Liver (tissue), 9 donors: ENCODE measurements around the gene AATF. TPM values are rescaled to one million over a fixed set of nuclear protein-coding genes. Genes with fewer than 3 reads are reported as not detected.
A peak's percentile ranks its signal among the peaks of the same experiment; 100 is the strongest.

Source experiments
- DNase-seq: peaks from one replicate; pipeline ENCODE4 v3.0.0-alpha.2; 2017; ENCODE audit warnings: low spot score
- H3K27ac ChIP-seq, 2 donors: one replicate each; pipeline ENCODE4 v1.7.0; 2013; ENCODE audit warnings: inconsistent platforms in 2 of 2, low read length in 2 of 2, control low read depth in 1 of 2, low read depth in 1 of 2, mild to moderate bottlenecking in 1 of 2
- H3K27me3 ChIP-seq, 4 donors: one replicate each; pipeline versions ENCODE4 v1.6.1 to v1.7.0; 2013; ENCODE audit warnings: low read length in 3 of 4, inconsistent platforms in 1 of 4, mild to moderate bottlenecking in 1 of 4, moderate library complexity in 1 of 4; ENCODE audit not compliant: control insufficient read depth in 4 of 4, insufficient read depth in 4 of 4
- H3K36me3 ChIP-seq, 4 donors: one replicate each; pipeline versions ENCODE4 v1.6.1 to v1.7.0; 2013; ENCODE audit warnings: low read length in 3 of 4, mild to moderate bottlenecking in 3 of 4, low read depth in 1 of 4, moderate library complexity in 1 of 4; ENCODE audit not compliant: control insufficient read depth in 4 of 4, insufficient read depth in 3 of 4
- H3K4me1 ChIP-seq, 4 donors: one replicate each; pipeline versions ENCODE4 v1.6.1 to v1.7.0; 2013; ENCODE audit warnings: low read length in 3 of 4, mild to moderate bottlenecking in 3 of 4, moderate library complexity in 1 of 4; ENCODE audit not compliant: control insufficient read depth in 4 of 4, insufficient read depth in 4 of 4
- H3K4me3 ChIP-seq, 3 donors: one replicate each; pipeline versions ENCODE4 v1.6.1 to v1.7.0; 2013; ENCODE audit warnings: low read length in 3 of 3, control low read depth in 1 of 3, low read depth in 1 of 3, mild to moderate bottlenecking in 1 of 3
- H3K9ac ChIP-seq, 2 donors: one replicate each; pipeline ENCODE4 v1.7.0; 2013; ENCODE audit warnings: low read length in 2 of 2, mild to moderate bottlenecking in 2 of 2, moderate library complexity in 2 of 2, control low read depth in 1 of 2, low read depth in 1 of 2
- H3K9me3 ChIP-seq, 4 donors: one replicate each; pipeline versions ENCODE4 v1.6.1 to v1.7.0; 2013; ENCODE audit warnings: low read length in 3 of 4; ENCODE audit not compliant: control insufficient read depth in 4 of 4
- CTCF ChIP-seq: fragments of 150-350 bp; IDR thresholded peaks from 2 replicates; pipeline ENCODE4 v1.5.1; 2017; ENCODE audit warnings: improper control_type of control experiment, low read depth, low read length; ENCODE audit not compliant: missing input control
- EGR1 ChIP-seq, 2 donors: IDR thresholded peaks; 2 replicates each; pipeline ENCODE4 v1.6.1; 2016 to 2018; ENCODE audit warnings: antibody characterized with exemption in 2 of 2, low read depth in 2 of 2
- FOXA1 ChIP-seq: IDR thresholded peaks from 2 replicates; pipeline ENCODE4 v1.6.1; 2016; ENCODE audit warnings: antibody characterized with exemption
- FOXA2 ChIP-seq: IDR thresholded peaks from 2 replicates; pipeline ENCODE4 v1.6.1; 2016; ENCODE audit warnings: antibody characterized with exemption
- GABPA ChIP-seq, 2 donors: IDR thresholded peaks in 1 of 2; conservative IDR thresholded peaks in 1 of 2; 2 replicates each; pipeline ENCODE4 v1.6.1; 2016; ENCODE audit warnings: antibody characterized with exemption in 2 of 2, mild to moderate bottlenecking in 1 of 2, moderate library complexity in 1 of 2
- HNF4A ChIP-seq, 2 donors: conservative IDR thresholded peaks; 2 replicates each; pipeline ENCODE4 v1.6.1; 2016; ENCODE audit warnings: antibody characterized with exemption in 2 of 2, mild to moderate bottlenecking in 2 of 2
- HNF4G ChIP-seq: IDR thresholded peaks from 2 replicates; pipeline ENCODE4 v1.6.1; 2016; ENCODE audit warnings: antibody characterized with exemption
- JUND ChIP-seq, 2 donors: IDR thresholded peaks; 2 replicates each; pipeline ENCODE4 v1.6.1; 2016; ENCODE audit warnings: antibody characterized with exemption in 2 of 2
- NR2F2 ChIP-seq: IDR thresholded peaks from 2 replicates; pipeline ENCODE4 v1.6.1; 2016; ENCODE audit warnings: antibody characterized with exemption
- REST ChIP-seq: IDR thresholded peaks from 2 replicates; pipeline ENCODE4 v1.6.1; 2016; ENCODE audit warnings: antibody characterized with exemption, mild to moderate bottlenecking
- SP1 ChIP-seq: IDR thresholded peaks from 2 replicates; pipeline ENCODE4 v1.6.1; 2018; ENCODE audit warnings: antibody characterized with exemption, mild to moderate bottlenecking
- TAF1 ChIP-seq: conservative IDR thresholded peaks from 2 replicates; pipeline ENCODE4 v1.6.1; 2016; ENCODE audit warnings: antibody characterized with exemption, mild to moderate bottlenecking
- YY1 ChIP-seq: IDR thresholded peaks from 2 replicates; pipeline ENCODE4 v1.6.1; 2016; ENCODE audit warnings: antibody characterized with exemption, mild to moderate bottlenecking
- WGBS: extraction: QIAGEN DNeasy Blood & Tissue Kit; methylation state at CpG from one replicate; pipeline ENCODE4 v1.1.7; 2013; 5-methylcytosine and 5-hydroxymethylcytosine counted together
- polyA plus RNA-seq, 2 donors: library from polyadenylated mRNA; stranded (reverse) in 1 of 2; unstranded in 1 of 2; fragments of 200-250 nt in 1 of 2; fragments of >200 nt in 1 of 2; fragmentation: Nextera tagmentation in 1 of 2; extraction: Ambion mirVana in 1 of 2; gene quantifications; one replicate each; pipeline versions ENCODE4 v1.2.1 to v1.2.3, GENCODE V29; 2013 to 2015
- total RNA-seq, 2 donors: library from RNA; depleted of rRNA; stranded (reverse); fragments of >200 nt; gene quantifications; one replicate each; pipeline ENCODE4 v1.2.3, GENCODE V29; 2014
- donor health status: healthy.
- donor health status: healthy.
- donor health status: healthy.
- donor health status: healthy.
- donor health status: healthy.

AATF gene
- total and polyA plus RNA-seq, 4 donors, result 10.8 to 16.9 (median 13.4) TPM

GRCh38 chr17:37017404-37017803, 68.7 kb downstream of the AATF start:
- peaks cover 0 to 2% (median 0%) of the 10 kb centered on the region in 4 donors for H3K36me3 ChIP-seq
- no peak for TF ChIP-seq TAF1
- no peaks in the 10 kb centered on the region for H3K9me3 ChIP-seq
- H3K27ac ChIP-seq, result no peak overlapping the region
- H3K4me1 ChIP-seq, result peaks cover 9 to 23% (median 16%) of the 10 kb centered on the region in 4 donors
- no peaks in the 10 kb centered on the region for H3K27me3 ChIP-seq
- no peak overlapping the region for H3K4me3 ChIP-seq
- no peak overlapping the region for H3K9ac ChIP-seq
- no peak for DNase-seq
- 70% methylated on average over 1 of the region's 1 CpG for WGBS

GRCh38 chr17:37019117-37019740, 70.5 kb downstream of the AATF start:
- H3K9me3 ChIP-seq, result no peaks in the 10 kb centered on the region
- peaks cover 0 to 4% (median 0%) of the 10 kb centered on the region in 4 donors for H3K36me3 ChIP-seq
- no peak for DNase-seq
- H3K9ac ChIP-seq, result no peak overlapping the region
- H3K4me3 ChIP-seq, result no peak overlapping the region
- TF ChIP-seq YY1, result peak; percentile 11
- peak in 1 of 2 donors; percentile 56 for TF ChIP-seq HNF4A (conservative IDR thresholded peaks at IDR 0.05)
- TF ChIP-seq JUND (IDR thresholded peaks at IDR 0.05), result no peak
- no peak for TF ChIP-seq HNF4G
- H3K27me3 ChIP-seq, result no peaks in the 10 kb centered on the region
- peaks cover 12 to 31% (median 23%) of the 10 kb centered on the region in 4 donors for H3K4me1 ChIP-seq
- H3K27ac ChIP-seq, result no peak overlapping the region
- WGBS, result 81% methylated on average over 3 of the region's 3 CpGs

- TF ChIP-seq SP1, result no peak
- no peak for TF ChIP-seq YY1
- no peak for TF ChIP-seq HNF4A (conservative IDR thresholded peaks at IDR 0.05)
- TF ChIP-seq JUND (IDR thresholded peaks at IDR 0.05), result no peak
- no peak for TF ChIP-seq FOXA1
- no peak for TF ChIP-seq NR2F2
- no peak for TF ChIP-seq EGR1 (IDR thresholded peaks at IDR 0.05; ENCODE audit: low read depth in 2 of 2)
- TF ChIP-seq REST, result no peak
- H3K4me3 ChIP-seq, result no peak overlapping the region
- no peak overlapping the region for H3K9ac ChIP-seq
- H3K27me3 ChIP-seq, result no peaks in the 10 kb centered on the region
- H3K36me3 ChIP-seq, result peaks cover 0 to 4% (median 0%) of the 10 kb centered on the region in 4 donors
- WGBS, result 98% methylated on average over 4 of the region's 4 CpGs
- H3K9me3 ChIP-seq, result no peaks in the 10 kb centered on the region
- no peak for DNase-seq
- H3K27ac ChIP-seq, result no peak overlapping the region
- peaks cover 15 to 31% (median 23%) of the 10 kb centered on the region in 4 donors for H3K4me1 ChIP-seq
Measured at GRCh38 chr17:37019741-37020129, 71.0 kb downstream of the AATF start.

GRCh38 chr17:37024181-37024637, 75.5 kb downstream of the AATF start:
- DNase-seq, result no peak
- no peak overlapping the region for H3K4me3 ChIP-seq
- H3K36me3 ChIP-seq, result peaks cover 0 to 2% (median 0%) of the 10 kb centered on the region in 4 donors
- H3K9me3 ChIP-seq, result no peaks in the 10 kb centered on the region
- 23% methylated on average over 3 of the region's 3 CpGs for WGBS
- H3K27ac ChIP-seq, result peak overlapping the region; percentile 26 to 49
- H3K9ac ChIP-seq, result no peak overlapping the region
- H3K27me3 ChIP-seq, result no peaks in the 10 kb centered on the region
- H3K4me1 ChIP-seq, result peaks cover 16 to 22% (median 19%) of the 10 kb centered on the region in 4 donors
- TF ChIP-seq GABPA (IDR thresholded peaks at IDR 0.05 in 1 of 2, conservative IDR thresholded peaks at IDR 0.05 in 1 of 2) (peak in 1 of 2 donors; percentile 42), TAF1 (no peak), FOXA1 (no peak), REST (peak; percentile 42), YY1 (peak; percentile 93), HNF4G (no peak), CTCF (no peak), FOXA2 (peak; percentile 46), HNF4A (conservative IDR thresholded peaks at IDR 0.05) (peak; percentile 88 to 97)
